ENCODE data around the gene POU2F1.

GRCh38 chr1:167173516-167174184, 47.0 kb upstream of the POU2F1 start:
- TF ChIP-seq CTCF (IDR thresholded peaks at IDR 0.05) (no peak), POLR2A (IDR thresholded peaks at IDR 0.05) (no peak), POLR2AphosphoS5 (IDR thresholded peaks at IDR 0.05) (no peak)

Measured in stomach (tissue), 4 donors.